Brain pericyte (primary cell): ENCODE measurements around the gene MTPN.

Experiments used
- DNase-seq: peaks from one replicate; pipeline ENCODE4 v3.0.0-alpha.2; 2012; ENCODE audit warnings: low read depth, low spot score

MTPN gene

GRCh38 chr7:135977007-135977741, at the start of gene MTPN:
Gene MTPN (minus strand): TSS chr7:135977359. CDS start chr7:135977100, 259 bp downstream.
- peak; percentile 87 for DNase-seq

GRCh38 chr7:136026209-136026608, 49.0 kb upstream of the MTPN start:
- no peak for DNase-seq

- DNase-seq = no peak
These were observed 46.1 kb upstream of the MTPN start for GRCh38 chr7:136023134-136023869.

- DNase-seq = no peak
These were observed 43.4 kb upstream of the MTPN start for GRCh38 chr7:136020556-136020955.

- no peak for DNase-seq
These were observed 40.9 kb upstream of the MTPN start for GRCh38 chr7:136018104-136018503.

GRCh38 chr7:136016649-136017395, 39.7 kb upstream of the MTPN start:
- no peak for DNase-seq

GRCh38 chr7:136015638-136016037, 38.5 kb upstream of the MTPN start:
- DNase-seq = no peak

GRCh38 chr7:136014659-136015058, 37.5 kb upstream of the MTPN start:
- no peak for DNase-seq

GRCh38 chr7:136012238-136012637, 35.1 kb upstream of the MTPN start:
- DNase-seq = no peak

GRCh38 chr7:136009488-136010079, 32.4 kb upstream of the MTPN start:
- DNase-seq = no peak

GRCh38 chr7:136006208-136006607, 29.0 kb upstream of the MTPN start:
- no peak for DNase-seq

GRCh38 chr7:136004083-136004482, 26.9 kb upstream of the MTPN start:
- no peak for DNase-seq

GRCh38 chr7:136002802-136003201, 25.6 kb upstream of the MTPN start:
- DNase-seq = no peak

GRCh38 chr7:136000288-136000913, 23.2 kb upstream of the MTPN start:
- DNase-seq = no peak

GRCh38 chr7:135998081-135998480, 20.9 kb upstream of the MTPN start:
- DNase-seq = no peak

- no peak for DNase-seq
These were observed 18.6 kb upstream of the MTPN start for GRCh38 chr7:135995748-135996147.

- DNase-seq = no peak
These were observed 17.5 kb upstream of the MTPN start for GRCh38 chr7:135994466-135995205.

- DNase-seq = no peak
These were observed 16.8 kb upstream of the MTPN start for GRCh38 chr7:135993950-135994349.

GRCh38 chr7:135991906-135992305, 14.7 kb upstream of the MTPN start:
- no peak for DNase-seq

- no peak for DNase-seq
These were observed 14.2 kb upstream of the MTPN start for GRCh38 chr7:135991322-135991721.

GRCh38 chr7:135990258-135990657, 13.1 kb upstream of the MTPN start:
- DNase-seq = no peak
